GM12801 (cell line): ENCODE results near the gene HOXB2.

Experiments
- CTCF ChIP-seq: IDR thresholded peaks from one replicate; pipeline ENCODE4 v1.5.1; 2011; ENCODE audit warnings: control low read depth; ENCODE audit not compliant: insufficient read length; ENCODE audit errors: extremely low read depth

HOXB2 gene

DNA sequence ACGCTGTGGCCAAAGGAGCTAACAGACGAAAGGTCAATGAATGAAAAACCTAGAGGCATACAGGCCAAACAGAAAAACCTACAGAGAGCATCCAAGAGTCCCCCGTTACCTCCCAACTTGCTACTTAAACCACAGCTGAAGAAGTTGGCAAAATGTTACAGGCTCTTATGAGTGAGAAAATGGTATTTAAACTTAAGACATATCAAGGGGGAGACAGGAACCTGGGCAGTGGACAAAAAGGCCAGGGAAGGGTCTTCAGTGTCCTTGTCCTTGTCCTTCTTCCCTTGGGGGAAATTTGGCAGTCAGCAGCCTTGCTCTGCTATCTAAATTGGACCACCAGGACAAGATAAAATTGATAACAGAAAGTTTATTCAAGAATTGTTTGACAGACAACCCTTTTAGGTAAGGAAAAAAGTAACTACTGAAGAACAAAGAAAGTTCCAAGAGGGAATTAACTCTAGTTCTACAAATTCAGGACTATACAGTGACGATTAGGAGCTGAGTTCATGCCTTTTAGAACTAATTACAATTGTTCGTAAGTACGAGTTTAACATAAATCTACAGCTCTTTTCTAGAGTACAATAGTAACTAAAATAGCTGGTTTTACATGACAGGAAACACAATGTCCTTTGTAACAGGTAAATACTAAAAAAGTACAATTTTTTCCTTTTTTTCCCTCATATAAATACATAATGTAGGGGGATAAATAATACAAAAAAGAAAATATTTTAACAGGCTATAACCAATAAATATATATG, 3.8 kb upstream of the HOXB2 start:
- no peak for TF ChIP-seq CTCF

- no peak for TF ChIP-seq CTCF
These were observed 3.1 kb upstream of the HOXB2 start for GRCh38 chr17:48547808-48548522.

GRCh38 chr17:48546924-48547807, 2.3 kb upstream of the HOXB2 start:
- no peak for TF ChIP-seq CTCF

DNA sequence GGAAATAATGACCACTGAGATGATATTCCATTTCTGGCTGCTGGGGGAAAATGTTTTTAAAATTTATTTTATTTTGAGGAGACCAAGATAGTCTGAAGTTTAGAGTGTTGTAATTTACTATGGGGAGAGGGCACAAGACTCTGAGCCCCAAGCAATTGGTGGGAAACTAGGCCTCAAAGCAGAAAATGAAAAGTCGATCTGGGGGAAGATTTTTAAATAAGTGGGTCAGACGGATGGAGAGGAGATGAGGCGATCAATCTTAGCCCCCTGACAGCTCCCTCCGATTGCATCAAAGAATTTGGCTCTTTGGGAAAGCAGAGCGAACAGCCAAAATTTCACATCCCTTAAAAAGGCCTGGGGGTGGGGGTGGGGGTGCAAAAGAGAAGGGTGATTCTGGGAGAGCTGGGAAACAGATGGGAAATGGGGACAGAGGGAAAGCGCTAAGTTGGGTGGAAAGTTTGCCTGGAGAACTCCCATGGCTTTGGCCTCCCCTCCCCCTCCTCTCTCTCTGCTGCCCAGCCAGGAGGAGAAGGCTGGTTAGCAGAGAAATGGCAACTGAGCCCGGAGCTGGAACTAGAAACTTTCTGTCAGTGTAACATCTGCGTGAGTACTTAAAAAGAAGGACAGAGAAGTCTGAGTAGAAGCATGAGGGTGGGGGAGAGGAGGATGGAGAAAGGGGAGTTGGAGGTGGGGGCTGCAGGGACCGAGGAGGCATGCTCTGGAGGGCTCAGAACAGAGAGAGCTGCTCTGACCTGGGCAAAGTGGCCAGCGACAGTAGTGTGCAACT, 1.4 kb upstream of the HOXB2 start:
- TF ChIP-seq CTCF = no peak

- TF ChIP-seq CTCF = no peak
These were observed 630 bp upstream of the HOXB2 start for GRCh38 chr17:48545539-48545938.

DNA sequence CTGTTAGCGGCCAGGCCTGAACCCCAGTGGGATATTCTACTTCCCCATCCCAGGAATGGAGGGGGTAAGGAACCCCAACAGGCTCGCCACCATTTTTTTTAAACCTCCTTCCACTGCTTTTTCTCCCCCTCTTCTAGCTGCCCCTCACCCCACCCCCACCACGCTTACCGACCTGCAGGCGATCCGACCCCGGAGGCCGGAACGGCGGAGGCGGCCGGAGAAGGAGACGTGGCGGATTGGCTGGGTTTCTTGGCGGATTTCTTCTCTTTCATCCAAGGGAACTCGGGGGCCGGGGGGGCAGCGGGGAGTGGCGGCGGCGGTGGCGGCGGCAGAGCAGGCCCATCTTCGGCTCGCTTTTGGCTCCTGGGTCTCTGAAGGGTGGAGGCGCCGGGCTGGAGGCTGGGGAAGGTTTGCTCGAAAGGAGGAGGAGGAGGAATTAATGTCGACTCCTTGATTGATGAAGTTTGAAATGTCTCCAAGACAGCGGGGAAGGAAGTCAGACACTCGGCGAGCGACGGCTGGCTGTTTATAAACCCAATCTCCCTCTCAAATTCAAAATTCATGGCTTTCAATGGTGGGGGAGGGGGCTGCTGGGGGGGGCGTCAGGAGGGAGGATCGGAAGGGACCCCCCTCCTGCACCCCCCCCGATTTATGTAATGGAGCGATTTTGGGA, 424 bp downstream of the HOXB2 start:
- no peak for TF ChIP-seq CTCF
